ENCODE measurements around the gene CBY1.

DNA sequence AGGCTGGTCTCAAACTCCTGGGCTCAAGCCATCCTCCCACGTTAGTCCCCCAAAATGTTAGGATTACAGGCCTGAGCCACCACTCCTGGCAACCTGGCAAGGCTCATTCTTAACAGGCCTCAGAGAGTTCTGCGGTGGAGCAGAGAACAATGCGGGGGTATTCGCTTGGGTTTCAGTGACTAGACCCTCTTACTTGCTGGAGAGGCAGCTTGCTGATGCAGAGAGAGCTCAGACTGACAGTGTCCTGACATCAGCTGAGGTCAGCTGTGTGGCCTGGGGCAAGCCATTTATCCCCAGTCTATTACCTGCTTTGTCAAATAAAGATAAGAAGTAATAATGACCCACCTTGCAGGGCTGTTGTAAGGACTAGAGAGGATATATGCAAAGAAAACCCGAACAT is 46.2 kb upstream of the CBY1 start:
- no peak for TF ChIP-seq POLR2A (IDR thresholded peaks at IDR 0.05)
- TF ChIP-seq, protein P1, sequence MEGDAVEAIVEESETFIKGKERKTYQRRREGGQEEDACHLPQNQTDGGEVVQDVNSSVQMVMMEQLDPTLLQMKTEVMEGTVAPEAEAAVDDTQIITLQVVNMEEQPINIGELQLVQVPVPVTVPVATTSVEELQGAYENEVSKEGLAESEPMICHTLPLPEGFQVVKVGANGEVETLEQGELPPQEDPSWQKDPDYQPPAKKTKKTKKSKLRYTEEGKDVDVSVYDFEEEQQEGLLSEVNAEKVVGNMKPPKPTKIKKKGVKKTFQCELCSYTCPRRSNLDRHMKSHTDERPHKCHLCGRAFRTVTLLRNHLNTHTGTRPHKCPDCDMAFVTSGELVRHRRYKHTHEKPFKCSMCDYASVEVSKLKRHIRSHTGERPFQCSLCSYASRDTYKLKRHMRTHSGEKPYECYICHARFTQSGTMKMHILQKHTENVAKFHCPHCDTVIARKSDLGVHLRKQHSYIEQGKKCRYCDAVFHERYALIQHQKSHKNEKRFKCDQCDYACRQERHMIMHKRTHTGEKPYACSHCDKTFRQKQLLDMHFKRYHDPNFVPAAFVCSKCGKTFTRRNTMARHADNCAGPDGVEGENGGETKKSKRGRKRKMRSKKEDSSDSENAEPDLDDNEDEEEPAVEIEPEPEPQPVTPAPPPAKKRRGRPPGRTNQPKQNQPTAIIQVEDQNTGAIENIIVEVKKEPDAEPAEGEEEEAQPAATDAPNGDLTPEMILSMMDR (IDR thresholded peaks at IDR 0.05), result no peak
